Measurements from ENCODE around the gene FGFR3.

FGFR3 gene

GRCh38 chr4:1800805-1801204 is 7.7 kb downstream of the FGFR3 start:
- Histone ChIP-seq H3K36me3 (ENCODE audit: low read depth) (no peaks in the 10 kb centered on the region; the same call in 1 of the 2 replicates), H3K9me3 (ENCODE audit: severe bottlenecking) (no peaks in the 10 kb centered on the region), H3K27ac (ENCODE audit: poor library complexity, severe bottlenecking) (no peak overlapping the region), H3K4me3 (ENCODE audit: severe bottlenecking) (no peak overlapping the region), H3K27me3 (ENCODE audit: insufficient read depth, poor library complexity, severe bottlenecking) (peaks cover 2% of the 10 kb centered on the region), H3K4me1 (ENCODE audit: insufficient read depth, poor library complexity, severe bottlenecking) (no peaks in the 10 kb centered on the region)
- ATAC-seq (ENCODE audit: low read depth) (no peak), DNase-seq (ENCODE audit: low spot score) (no peak)
- no peak for TF ChIP-seq CTCF (IDR thresholded peaks at IDR 0.05; ENCODE audit: poor library complexity, severe bottlenecking)

- ATAC-seq (ENCODE audit: low read depth) (no peak), DNase-seq (ENCODE audit: low spot score) (no peak)
- H3K36me3 ChIP-seq (ENCODE audit: low read depth): no peaks in the 10 kb centered on the region; the same call in 1 of the 2 replicates
- H3K9me3 ChIP-seq (ENCODE audit: severe bottlenecking): no peaks in the 10 kb centered on the region
- H3K27ac ChIP-seq (ENCODE audit: poor library complexity, severe bottlenecking): no peak overlapping the region
- H3K4me3 ChIP-seq (ENCODE audit: severe bottlenecking): no peak overlapping the region
- TF ChIP-seq CTCF (IDR thresholded peaks at IDR 0.05; ENCODE audit: poor library complexity, severe bottlenecking): no peak
- no peaks in the 10 kb centered on the region for H3K4me1 ChIP-seq (ENCODE audit: insufficient read depth, poor library complexity, severe bottlenecking)
- no peaks in the 10 kb centered on the region for H3K27me3 ChIP-seq (ENCODE audit: insufficient read depth, poor library complexity, severe bottlenecking)
These were observed 8.3 kb downstream of the FGFR3 start for GRCh38 chr4:1801286-1801958.

- no peak for DNase-seq (ENCODE audit: low spot score)
- Histone ChIP-seq H3K4me1 (ENCODE audit: insufficient read depth, poor library complexity, severe bottlenecking) (no peaks in the 10 kb centered on the region), H3K4me3 (ENCODE audit: severe bottlenecking) (no peak overlapping the region), H3K27me3 (ENCODE audit: insufficient read depth, poor library complexity, severe bottlenecking) (no peaks in the 10 kb centered on the region), H3K36me3 (ENCODE audit: low read depth) (no peaks in the 10 kb centered on the region; the same call in 1 of the 2 replicates), H3K27ac (ENCODE audit: poor library complexity, severe bottlenecking) (no peak overlapping the region), H3K9me3 (ENCODE audit: severe bottlenecking) (no peaks in the 10 kb centered on the region)
- no peak for TF ChIP-seq CTCF (IDR thresholded peaks at IDR 0.05; ENCODE audit: poor library complexity, severe bottlenecking)
- ATAC-seq (ENCODE audit: low read depth): no peak
These were observed 9.1 kb downstream of the FGFR3 start for GRCh38 chr4:1802151-1802715.

GRCh38 chr4:1802720-1803522 is 9.8 kb downstream of the FGFR3 start:
- TF ChIP-seq CTCF (IDR thresholded peaks at IDR 0.05; ENCODE audit: poor library complexity, severe bottlenecking): no peak
- no peaks in the 10 kb centered on the region for H3K9me3 ChIP-seq (ENCODE audit: severe bottlenecking)
- no peaks in the 10 kb centered on the region for H3K27me3 ChIP-seq (ENCODE audit: insufficient read depth, poor library complexity, severe bottlenecking)
- H3K4me1 ChIP-seq (ENCODE audit: insufficient read depth, poor library complexity, severe bottlenecking): no peaks in the 10 kb centered on the region
- H3K36me3 ChIP-seq (ENCODE audit: low read depth): no peaks in the 10 kb centered on the region; the same call in 1 of the 2 replicates
- DNase-seq (ENCODE audit: low spot score) (no peak), ATAC-seq (ENCODE audit: low read depth) (no peak)
- H3K27ac ChIP-seq (ENCODE audit: poor library complexity, severe bottlenecking): no peak overlapping the region
- no peak overlapping the region for H3K4me3 ChIP-seq (ENCODE audit: severe bottlenecking)
